Measurements from ENCODE around the gene VILL.

- no peak for TF ChIP-seq EZH2 (IDR thresholded peaks at IDR 0.05; ENCODE audit: borderline replicate concordance, low read length)
- TF ChIP-seq, protein P1, sequence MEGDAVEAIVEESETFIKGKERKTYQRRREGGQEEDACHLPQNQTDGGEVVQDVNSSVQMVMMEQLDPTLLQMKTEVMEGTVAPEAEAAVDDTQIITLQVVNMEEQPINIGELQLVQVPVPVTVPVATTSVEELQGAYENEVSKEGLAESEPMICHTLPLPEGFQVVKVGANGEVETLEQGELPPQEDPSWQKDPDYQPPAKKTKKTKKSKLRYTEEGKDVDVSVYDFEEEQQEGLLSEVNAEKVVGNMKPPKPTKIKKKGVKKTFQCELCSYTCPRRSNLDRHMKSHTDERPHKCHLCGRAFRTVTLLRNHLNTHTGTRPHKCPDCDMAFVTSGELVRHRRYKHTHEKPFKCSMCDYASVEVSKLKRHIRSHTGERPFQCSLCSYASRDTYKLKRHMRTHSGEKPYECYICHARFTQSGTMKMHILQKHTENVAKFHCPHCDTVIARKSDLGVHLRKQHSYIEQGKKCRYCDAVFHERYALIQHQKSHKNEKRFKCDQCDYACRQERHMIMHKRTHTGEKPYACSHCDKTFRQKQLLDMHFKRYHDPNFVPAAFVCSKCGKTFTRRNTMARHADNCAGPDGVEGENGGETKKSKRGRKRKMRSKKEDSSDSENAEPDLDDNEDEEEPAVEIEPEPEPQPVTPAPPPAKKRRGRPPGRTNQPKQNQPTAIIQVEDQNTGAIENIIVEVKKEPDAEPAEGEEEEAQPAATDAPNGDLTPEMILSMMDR (IDR thresholded peaks at IDR 0.05; ENCODE audit: low read length), result no peak
Observed at GRCh38 chr3:38007754-38008090, 17.1 kb downstream of the VILL start.

Data from OCI-LY1 (cell line).